CD4-positive, alpha-beta T cell treated with Interleukin-15 for 1 hour (primary cell): ENCODE measurements around the gene NLRP9.

Experiments
- DNase-seq: peaks from one replicate; pipeline ENCODE4 v3.0.0-alpha.2; 2020

Gene NLRP9

DNA sequence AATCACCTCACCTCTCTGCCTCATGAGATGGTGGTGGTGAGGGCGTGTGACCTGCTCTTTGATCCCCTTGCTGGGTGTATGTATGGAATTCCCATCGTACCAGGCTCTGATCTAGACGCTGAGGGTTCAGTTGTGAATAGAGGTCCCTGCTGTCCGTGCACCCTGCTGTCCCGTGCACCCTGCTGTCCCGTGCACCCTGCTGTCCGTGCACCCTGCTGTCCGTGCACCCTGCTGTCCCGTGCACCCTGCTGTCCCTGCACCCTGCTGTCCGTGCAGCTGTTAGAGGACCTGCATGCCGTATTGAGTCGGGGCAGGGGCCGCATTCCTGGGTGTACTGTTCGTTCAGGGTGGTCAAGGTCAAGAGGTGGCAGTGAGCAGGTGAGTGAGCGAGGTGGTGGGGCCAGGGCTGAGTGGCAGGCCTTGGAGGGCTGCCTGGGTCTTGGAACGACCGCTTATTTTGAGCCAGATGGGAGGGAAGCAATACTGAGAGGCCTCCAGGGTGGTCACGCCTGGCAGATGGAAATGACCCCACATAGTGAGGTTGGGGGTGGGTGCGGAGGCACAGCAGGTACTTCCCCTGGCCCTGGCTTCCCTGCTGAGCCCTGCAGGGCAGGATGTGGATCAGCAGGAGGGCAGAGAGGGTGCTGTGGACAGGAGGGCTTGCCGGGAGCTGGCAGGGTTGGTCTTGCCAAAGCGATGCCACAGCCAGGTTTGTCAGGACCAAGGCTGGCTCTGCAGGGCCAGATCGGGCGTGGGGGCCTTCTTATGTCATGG lies 67.7 kb downstream of the NLRP9 start:
- no peak for DNase-seq

DNA sequence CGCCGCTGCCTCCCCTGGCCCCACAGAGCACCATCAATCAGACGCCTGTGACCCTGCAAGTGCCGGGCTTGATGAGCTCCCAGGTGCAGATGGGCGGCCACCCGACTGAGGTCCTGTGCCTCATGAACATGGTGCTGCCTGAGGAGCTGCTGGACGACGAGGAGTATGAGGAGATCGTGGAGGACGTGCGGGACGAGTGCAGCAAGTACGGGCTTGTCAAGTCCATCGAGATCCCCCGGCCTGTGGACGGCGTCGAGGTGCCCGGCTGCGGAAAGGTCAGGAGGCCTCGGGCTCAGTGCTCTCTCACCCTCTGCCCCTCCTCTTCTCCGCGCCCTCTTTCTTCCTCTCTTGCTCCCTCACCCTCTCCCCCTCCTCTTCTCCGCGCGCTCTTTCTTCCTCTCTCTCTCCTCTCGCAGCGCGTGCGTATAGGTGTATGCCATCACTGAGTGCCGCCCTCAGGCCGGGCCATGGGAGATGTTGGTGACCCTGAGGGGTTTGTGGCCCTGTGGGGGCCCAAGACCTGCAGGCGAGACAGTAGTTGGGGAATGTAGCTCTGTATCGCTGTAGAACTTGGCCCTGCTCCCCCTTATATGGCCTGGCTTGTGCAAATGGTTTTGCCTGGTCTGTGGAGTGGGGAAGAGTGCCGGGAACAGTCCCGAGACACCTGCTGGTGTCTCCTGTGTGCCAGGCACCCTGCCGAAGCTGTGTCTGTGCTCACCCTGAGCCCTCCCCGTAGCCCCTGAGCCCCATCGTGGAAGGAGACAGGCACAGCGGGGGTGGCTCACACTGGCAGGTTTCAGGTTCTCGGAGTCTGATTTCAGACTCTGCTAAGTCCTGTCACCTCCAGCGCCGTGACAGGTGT lies 68.6 kb downstream of the NLRP9 start:
- DNase-seq: no peak

DNA sequence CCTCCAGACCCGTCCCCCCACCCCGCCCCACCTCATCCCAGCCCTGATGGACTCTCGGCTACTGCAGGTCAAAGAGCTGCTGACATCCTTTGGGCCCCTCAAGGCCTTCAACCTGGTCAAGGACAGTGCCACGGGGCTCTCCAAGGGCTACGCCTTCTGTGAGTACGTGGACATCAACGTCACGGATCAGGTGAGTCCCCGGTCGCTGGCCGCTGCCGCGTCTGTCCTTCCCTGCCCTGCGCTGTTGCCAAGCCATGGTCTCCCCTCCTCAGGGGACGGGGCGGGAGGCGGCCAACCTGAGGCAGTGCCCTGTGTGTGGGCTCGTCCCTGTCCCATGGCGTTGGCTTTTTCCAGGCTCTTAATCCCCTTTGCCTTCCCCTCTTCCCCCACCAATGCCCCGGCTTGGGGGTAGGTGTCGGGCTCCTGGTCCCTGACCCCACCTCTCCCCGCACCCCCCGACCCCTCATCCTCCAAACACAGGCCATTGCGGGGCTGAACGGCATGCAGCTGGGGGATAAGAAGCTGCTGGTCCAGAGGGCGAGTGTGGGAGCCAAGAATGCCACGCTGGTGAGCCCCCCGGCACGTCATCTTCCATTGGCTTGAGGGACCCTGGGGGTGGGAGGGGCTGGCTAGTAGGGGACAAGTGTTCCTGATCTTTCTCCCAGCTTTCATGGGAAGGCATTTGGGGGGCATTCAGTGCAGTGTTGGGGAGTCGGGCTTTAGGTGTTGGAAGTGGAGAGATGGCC lies 69.4 kb downstream of the NLRP9 start:
- no peak for DNase-seq

DNA sequence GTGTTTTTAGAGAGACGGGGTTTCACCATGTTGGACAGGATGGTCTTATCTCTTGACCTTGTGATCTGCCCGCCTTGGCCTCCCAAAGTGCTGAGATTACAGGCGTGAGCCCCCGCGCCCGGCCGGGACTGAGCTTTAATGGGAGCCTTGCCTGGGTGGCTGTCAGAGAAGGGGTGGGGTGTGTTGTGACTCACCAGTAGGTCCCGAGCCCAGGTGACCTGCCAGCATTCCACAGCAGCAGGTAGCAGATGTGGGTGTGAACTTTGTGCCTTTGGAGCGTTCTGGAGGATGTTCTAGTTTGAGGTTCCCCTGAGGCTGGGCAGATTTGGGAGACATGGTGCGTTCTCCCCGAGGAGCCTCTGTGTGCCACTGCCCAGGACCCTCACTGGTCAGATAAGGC lies 70.2 kb downstream of the NLRP9 start:
- DNase-seq: no peak

DNA sequence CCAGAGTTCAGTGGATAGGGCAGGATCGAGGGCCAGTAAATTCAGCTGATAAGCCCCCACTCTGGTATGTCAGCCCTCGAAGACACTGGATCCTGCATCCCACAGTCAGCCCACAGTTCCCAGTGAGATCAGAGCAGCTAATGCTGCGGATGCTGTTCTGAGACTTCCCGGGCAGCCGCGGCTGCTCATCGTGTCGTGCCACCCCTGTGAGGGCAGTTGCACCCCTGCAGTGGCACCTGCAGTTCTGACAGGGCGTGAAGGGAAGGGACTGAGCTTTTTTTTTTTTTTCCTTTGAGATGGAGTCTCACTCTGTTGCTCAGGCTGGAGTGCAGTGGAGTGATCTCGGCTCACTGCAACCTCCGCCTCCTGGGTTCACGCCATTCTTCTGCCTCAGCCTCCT lies 70.7 kb downstream of the NLRP9 start:
- DNase-seq: no peak

DNA sequence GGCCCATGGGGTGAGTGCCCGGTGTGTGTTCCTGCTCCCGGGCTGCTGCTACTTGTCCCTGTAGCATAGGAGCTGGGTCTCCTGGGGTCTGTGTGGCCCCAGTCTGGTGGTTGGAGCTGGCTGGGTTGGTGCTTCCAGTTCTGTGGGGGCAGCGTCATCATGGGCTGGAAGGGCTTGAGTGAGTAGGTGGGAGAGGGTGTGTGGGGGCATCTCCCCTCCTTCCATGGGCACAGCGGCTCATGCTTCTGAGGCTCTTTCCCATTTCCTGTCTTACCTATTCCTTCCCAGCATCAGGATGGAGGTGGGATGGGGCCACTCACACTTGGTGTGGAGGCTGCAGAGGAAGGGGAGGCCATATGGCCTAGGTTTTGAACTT lies 71.2 kb downstream of the NLRP9 start:
- DNase-seq: no peak

DNA sequence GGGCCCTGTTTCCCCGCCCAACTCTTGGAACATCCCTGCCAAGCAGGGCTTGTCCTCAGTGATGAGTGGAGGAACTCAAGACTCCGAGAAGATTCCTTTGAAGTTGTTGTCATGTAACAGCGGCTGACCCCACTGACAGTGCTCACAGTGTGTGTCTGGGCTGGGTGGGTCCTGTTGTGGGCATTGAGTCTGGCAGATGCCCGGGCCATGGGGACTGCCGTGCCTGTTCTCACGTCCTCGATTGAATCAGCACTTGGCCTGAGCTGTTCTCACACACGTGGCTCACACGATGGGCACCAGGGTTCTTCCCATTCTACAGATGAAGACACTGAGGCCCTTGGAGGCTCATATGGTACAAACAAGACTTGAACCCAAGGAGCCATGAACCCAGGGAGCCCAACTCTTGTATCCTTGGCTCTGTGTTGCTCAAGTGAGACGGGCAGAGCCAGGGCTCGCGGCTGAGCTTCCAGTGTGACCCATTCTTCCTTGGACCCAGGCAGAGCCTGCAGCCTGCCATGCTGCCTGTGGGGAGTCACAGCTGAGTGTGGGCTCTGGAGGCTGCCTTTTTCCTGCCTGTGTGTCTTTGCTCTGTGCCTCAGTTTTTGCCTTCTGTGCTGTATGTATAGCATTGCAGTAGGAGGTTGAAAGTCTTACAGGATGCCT lies 71.7 kb downstream of the NLRP9 start:
- DNase-seq: no peak

DNA sequence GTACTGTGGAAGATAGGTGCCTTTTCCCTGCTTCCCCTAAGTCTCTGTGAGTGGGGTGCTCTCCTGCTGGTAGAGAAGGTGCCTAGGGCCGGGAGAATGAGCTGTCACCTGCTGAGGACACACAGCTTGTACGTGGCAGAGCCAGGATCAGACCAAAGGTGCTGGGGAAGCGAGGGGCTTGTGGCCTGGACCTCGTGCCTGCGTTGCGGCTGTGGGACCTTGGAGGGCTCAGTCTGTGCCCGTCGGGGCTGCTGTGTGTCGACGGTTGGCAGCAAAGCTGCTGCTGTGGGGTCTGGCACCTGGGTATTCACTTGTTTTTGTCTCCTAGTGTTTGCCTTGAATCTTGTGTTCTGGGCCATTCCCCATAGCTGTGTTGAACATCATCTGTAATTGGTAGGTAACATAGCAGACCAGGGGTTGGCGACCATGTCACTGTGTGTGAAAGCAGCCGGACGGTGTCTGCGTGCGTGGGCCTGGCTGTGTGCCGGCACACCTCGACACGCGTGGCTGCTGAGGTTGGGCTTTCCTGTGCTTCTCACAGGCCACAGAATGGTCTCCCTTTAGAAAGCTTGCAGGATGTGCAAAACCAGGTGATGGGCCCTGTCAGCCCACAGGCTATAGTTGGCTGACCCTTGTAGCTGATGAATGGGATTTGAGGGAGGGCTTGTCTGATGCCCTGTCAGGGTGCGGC lies 74.2 kb downstream of the NLRP9 start:
- no peak for DNase-seq

DNA sequence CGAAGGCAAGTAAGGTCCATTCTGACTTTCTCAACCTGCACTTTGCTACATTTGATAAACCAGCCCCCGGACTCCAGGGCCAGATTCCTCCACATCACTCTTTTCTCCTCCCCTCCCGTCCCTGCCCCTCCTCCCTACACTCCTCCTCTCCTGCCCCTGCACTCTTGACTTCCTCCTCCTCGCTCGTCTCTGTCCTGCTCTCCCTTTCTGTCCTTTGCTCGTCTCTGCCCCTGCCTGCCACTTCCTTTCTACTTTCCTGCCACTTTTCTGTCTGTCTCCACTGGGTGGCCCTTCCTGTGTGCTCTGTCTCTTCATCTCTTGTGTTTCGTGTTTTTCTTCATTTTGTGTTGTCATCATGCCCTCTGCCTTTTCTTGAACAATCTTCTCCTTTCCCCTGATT lies 76.4 kb downstream of the NLRP9 start:
- DNase-seq: no peak

DNA sequence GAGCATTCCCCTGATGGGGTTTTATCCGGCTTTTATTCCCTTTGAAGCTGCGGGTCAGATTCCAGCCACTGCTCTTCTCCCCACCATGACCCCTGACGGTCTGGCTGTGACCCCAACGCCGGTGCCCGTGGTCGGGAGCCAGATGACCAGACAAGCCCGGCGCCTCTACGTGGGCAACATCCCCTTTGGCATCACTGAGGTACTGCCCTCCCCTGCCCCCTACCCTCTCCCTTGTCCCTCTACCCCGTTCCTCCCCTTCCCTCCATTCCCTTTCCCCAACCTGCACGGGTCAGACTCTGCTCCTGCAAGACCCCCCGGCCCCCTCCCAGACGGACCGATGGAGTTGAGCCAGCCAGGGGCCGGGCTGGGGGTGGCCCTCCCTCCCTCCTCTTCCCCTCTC lies 77.2 kb downstream of the NLRP9 start:
- no peak for DNase-seq

DNA sequence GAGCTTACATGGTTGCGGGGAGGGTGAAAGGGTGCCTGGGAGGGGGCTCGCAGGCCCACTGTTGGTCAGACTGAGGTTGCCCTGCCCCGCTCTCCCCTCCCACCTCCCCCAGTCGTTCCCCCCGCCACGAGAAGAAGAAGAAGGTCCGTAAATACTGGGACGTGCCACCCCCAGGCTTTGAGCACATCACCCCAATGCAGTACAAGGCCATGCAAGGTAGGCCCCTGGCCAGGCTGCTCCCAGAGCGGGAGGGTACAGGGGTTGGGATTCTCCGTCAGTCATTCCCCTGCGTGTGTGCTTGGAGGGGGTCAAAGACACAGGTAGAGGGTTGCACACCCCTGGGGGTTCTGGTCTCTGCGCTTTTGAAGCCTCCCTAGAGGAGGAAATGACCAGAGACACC lies 77.8 kb downstream of the NLRP9 start:
- no peak for DNase-seq

DNA sequence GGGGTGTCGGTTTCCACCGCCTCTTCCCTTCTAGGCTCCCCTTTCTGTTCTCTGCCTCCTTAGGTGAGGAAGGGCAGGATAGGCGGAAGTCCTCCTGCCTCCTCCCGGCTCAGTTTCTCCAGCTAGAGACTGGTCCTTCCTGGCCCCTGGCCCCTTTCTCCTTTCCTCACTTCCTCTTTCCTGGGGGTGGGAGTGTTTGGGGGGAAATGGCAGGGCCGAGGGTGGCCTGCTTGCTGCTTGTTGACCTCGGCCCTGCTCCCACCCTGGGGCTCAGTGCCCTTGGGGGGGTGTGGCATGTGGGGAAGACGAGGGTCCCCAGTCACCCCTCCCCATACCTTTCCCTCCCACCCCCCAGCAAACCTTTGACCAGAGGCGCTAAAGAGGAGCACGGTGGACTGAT lies 78.4 kb downstream of the NLRP9 start:
- no peak for DNase-seq

DNA sequence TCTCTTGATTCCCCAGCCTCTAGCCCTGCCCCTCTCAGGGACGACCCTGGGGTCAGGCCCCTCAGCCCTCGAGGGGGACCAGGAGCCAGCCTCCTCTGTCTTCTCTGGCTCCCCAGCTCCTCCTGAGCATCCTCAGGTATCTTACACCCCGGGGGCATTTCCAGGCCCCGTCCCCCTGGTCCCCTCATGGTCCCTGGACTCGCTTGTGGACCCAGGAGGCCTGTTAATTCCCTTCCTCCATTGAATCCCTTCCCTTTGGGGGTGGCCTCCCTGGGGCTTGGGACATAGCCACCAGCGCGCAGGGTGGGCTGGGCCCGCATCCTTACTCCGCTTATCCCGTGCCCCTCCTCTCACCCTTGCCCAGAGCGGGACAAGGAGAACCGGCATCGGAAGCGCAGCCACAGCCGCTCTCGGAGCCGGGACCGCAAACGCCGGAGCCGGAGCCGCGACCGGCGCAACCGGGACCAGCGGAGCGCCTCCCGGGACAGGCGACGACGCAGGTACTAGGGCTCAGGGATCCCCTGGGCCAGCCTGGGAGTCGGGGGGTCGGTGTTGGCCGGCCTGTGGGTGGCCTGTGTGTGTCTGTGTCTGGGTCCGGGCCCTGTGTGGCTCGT lies 79.2 kb downstream of the NLRP9 start:
- DNase-seq: no peak
